ENCODE data around the gene MYO6.
A peak's percentile ranks its signal among the peaks of the same experiment; 100 is the strongest.

MYO6 gene

DNA sequence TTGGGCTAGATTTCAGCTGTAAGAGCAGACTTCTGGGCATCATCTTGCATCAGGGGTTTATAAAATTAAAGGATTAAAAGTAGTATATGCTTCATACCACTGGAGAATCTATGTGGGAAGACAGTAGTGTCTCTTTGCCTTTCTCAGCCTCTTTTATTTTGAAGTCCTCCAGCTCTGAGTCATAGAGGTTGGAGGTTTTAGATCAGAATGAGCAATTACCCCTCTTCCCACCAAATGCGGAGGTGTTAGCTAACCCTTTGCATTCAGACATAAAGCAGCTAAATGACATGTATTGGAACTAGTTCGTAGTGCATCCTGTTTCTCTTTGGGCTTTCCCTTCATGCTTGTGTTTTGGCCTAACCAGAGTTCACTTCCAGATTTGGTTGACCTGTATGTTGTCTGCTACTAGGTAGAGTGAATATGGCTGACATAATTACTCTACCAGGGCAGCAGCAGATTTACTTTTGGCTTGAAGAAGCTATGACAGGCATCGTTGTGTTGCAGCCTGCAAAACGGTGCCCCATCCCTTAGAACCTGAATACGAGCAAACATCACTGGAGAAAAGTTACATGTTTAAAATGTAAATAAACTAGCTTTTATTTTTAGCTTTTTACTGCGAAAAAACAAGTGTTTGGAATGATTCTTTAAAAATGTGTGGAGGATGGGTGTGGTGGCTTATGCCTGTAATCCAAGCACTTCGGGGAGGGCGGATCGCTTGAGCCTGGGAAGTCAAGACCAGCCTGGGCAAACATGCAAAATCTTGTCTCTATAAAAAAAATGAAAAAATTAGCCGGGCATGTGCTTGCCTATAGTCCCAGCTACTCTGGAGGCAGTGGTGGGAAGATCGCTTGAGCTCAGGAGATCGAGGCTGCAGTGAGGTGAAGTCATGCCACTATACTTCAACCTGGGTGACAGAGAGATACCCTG, 82.2 kb downstream of the MYO6 start:
- DNase-seq = peak; percentile 37

- no peak for DNase-seq
These were observed 85.4 kb downstream of the MYO6 start for GRCh38 chr6:75834447-75834846.

GRCh38 chr6:75842191-75842590, 93.2 kb downstream of the MYO6 start:
- peak; percentile 42 for DNase-seq

DNA sequence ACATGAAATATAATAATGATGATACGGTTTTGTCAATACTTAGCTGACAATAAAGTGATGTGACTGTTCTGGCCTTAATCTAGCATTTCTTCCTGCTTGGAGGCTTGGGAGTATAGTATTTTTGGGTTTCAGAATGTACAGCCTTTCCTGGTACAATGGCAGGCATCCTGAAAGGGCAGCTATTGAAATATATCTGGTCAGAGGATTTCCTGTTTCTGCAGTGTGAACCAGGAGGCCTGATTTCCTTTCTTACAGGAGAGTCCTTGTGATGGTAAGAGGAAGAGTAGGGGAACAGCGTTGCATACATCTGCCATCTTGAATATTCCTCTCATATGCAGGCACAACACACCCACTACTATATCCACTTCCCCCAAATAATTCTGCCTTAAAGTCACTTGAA, 93.7 kb downstream of the MYO6 start:
- DNase-seq = no peak

GRCh38 chr6:75843396-75843795, 94.4 kb downstream of the MYO6 start:
- DNase-seq = no peak

- DNase-seq = no peak
These were observed 99.2 kb downstream of the MYO6 start for GRCh38 chr6:75848274-75848673.

GRCh38 chr6:75849329-75850025, 100.4 kb downstream of the MYO6 start:
- DNase-seq = no peak

GRCh38 chr6:75850026-75850833, 101.2 kb downstream of the MYO6 start:
- no peak for DNase-seq

DNA sequence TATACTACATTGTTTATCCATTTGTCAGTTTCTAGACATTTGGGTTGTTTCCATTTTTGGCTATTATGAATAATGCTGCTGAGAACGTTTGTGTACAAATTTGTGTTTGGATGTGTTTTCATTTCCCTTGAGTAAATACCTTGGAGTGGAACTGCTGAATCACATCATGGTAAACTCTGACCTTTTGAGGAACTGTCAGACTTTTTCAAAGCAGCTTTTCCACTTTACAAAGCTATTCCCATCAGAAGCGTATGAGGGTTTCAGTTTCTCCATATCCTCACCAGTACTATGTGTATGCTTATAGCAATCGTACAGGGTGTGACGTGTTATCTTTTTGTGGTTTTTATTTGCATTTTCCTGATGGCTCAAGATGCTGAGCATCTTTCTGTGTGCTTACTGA, 103.7 kb downstream of the MYO6 start:
- DNase-seq = no peak

DNA sequence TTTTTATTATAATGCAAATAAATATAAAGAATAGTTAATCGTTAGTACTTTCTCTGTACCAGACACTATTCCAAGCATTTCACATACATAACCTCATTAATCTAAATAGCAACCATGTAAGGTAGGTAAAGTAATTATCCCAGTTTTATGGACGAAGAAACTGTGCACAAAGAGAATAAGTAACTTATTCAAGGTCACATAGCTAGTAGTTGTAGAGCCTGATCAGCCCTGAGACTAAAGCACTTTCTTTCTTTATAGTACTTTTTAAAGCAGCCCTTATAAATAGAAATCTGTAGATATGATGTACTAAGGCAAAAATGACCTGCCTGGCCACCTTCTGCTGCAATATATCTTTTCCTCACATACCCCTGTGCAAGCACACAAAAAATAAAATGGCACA, 104.8 kb downstream of the MYO6 start:
- no peak for DNase-seq

DNA sequence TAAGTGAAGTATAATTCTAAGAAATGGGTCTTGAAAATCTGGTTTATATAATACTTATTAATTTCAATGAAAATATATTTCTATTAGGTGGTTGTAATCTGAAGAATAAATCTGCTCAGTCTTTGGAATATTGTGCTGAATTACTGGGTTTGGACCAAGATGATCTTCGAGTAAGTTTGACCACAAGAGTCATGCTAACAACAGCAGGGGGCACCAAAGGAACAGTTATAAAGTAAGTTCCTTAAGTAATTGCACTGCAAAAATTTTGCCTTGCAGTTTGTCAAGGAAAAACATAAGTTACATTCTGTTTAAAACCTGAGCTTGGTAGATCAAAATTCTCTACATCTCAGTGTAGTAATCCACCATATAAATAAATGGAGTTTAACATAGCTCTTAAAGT, 106.0 kb downstream of the MYO6 start:
- DNase-seq = peak; percentile 62

DNA sequence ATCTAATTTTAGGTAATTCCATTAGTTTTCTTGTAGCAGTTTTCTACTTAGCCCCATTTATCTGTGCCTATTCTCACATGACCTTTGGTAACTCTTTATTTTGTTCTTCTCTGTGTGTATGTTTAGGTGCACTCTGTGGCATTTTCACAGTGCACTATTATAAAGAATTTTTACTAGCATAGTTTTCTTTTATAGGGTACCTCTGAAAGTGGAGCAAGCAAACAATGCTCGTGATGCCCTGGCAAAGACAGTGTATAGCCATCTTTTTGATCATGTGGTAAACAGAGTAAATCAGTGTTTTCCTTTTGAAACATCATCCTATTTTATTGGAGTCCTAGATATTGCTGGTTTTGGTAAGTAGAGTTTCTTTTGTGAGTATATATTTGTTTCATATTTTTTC, 107.9 kb downstream of the MYO6 start:
- DNase-seq = no peak

- DNase-seq = no peak
These were observed 114.0 kb downstream of the MYO6 start for GRCh38 chr6:75863001-75863400.

- DNase-seq = no peak
These were observed 114.7 kb downstream of the MYO6 start for GRCh38 chr6:75863784-75864183.

GRCh38 chr6:75864446-75864845, 115.4 kb downstream of the MYO6 start:
- no peak for DNase-seq

DNA sequence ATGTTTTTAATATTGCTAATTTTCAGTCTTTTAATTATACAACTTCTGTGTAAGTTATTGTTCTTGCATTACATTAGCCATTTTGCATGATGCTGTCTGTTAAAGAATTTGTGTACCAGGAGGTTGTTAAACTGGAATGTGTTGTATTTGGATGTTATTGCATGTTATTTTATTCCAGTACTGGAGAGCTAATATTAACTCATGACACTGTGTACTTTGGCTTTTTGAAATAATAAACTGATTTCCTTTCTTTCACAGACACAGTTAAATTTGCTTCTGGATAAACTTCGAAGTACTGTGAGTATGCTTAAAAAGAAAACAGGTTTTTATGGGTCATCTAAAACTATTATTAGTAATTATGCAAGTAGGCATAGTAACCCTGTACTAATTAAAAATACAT, 121.3 kb downstream of the MYO6 start:
- no peak for DNase-seq

- no peak for DNase-seq
These were observed 125.2 kb downstream of the MYO6 start for GRCh38 chr6:75874224-75874623.

- peak; percentile 12 for DNase-seq
These were observed 127.1 kb downstream of the MYO6 start for GRCh38 chr6:75876152-75876551.

DNA sequence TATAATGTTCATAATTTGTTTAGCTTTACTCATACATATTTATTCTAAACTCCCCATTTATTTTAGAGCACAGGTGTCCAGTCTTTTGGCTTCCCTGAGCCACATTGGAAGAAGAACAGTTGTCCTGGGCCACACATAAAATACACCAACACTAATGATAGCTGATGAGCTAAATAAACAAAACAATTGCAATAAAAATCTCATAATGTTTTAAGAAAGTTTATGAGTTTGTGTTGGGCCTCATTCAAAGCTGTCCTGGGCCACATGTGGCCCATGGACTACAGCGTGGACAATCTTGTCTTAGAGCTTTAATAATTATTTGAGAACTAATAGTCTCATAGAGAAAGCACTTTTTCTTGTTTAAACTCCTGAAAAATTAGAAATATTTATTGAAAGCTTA, 131.3 kb downstream of the MYO6 start:
- no peak for DNase-seq

DNA sequence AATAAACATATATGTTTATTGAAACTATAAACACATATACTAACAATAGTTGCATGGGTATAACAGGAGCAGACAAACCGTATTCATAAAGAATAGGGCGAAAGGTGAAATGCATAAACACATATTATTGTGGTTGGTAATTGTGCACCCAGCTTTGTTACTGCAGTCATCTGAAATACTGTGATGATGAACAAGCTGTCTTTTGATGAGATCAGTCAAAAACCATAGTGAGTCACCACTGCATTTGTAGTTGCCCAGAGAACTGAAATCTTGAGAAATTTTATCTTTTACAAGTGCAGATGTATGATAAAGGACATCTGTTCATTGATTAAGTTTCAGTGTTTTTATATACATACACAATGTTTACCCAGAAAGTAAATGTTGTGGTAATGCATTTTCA, 133.7 kb downstream of the MYO6 start:
- peak; percentile 51 for DNase-seq

- no peak for DNase-seq
These were observed 135.8 kb downstream of the MYO6 start for GRCh38 chr6:75884822-75885221.

DNA sequence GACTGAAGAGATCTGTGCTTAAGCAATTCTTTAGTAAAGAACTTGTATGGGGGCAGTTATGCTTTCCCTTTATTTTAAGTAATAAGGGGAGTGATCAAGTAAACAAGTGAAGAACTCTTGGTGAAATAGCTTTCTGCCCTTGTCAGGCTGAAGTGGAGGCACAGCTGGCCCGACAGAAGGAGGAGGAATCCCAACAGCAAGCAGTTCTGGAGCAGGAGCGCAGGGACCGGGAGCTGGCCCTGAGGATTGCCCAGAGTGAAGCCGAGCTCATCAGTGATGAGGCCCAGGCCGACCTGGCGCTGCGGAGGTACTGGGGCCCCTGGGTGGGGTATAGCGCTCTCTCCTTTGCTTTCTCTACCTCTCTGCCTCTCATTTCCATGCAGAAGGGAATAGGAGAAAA, 143.3 kb downstream of the MYO6 start:
- DNase-seq = no peak

All from fibroblast of skin of scalp (primary cell).